GM19452 (cell line): ENCODE results near the gene TPRA1.

Source experiments
- ATAC-seq: cut with Tn5 transposase; IDR thresholded peaks from one replicate; pipeline ENCODE4 v1.9.1; 2021; ENCODE audit not compliant: unreplicated experiment

The TPRA1 gene

GRCh38 chr3:127590593-127591465, at the start of gene TPRA1:
Gene TPRA1 (minus strand): TSS chr3:127590733. CDS start chr3:127580146, 10,587 bp downstream.
- peak; percentile 75 for ATAC-seq

- ATAC-seq = no peak
These were observed 49.5 kb upstream of the TPRA1 start for GRCh38 chr3:127640042-127640355.

GRCh38 chr3:127639173-127640041, 48.9 kb upstream of the TPRA1 start:
- ATAC-seq = no peak

GRCh38 chr3:127637971-127638370, 47.4 kb upstream of the TPRA1 start:
- ATAC-seq = no peak

- ATAC-seq = no peak
These were observed 47.0 kb upstream of the TPRA1 start for GRCh38 chr3:127637546-127637945.

GRCh38 chr3:127634653-127635052, 44.1 kb upstream of the TPRA1 start:
- ATAC-seq = no peak

GRCh38 chr3:127632035-127632820, 41.7 kb upstream of the TPRA1 start:
- no peak for ATAC-seq

- ATAC-seq = no peak
These were observed 40.5 kb upstream of the TPRA1 start for GRCh38 chr3:127630811-127631714.

- no peak for ATAC-seq
These were observed 39.2 kb upstream of the TPRA1 start for GRCh38 chr3:127629467-127630403.

- ATAC-seq = no peak
These were observed 38.4 kb upstream of the TPRA1 start, which contains the start of gene PODXL2 for GRCh38 chr3:127628788-127629466. Gene PODXL2 (plus strand): TSS chr3:127629185. CDS start chr3:127629220, 35 bp downstream.

- ATAC-seq = no peak
These were observed 37.9 kb upstream of the TPRA1 start for GRCh38 chr3:127628426-127628787.

GRCh38 chr3:127625821-127626220, 35.3 kb upstream of the TPRA1 start:
- ATAC-seq = no peak

- ATAC-seq = no peak
These were observed 33.5 kb upstream of the TPRA1 start for GRCh38 chr3:127624063-127624462.

- ATAC-seq = no peak
These were observed 32.4 kb upstream of the TPRA1 start for GRCh38 chr3:127622772-127623576.

GRCh38 chr3:127622031-127622430, 31.5 kb upstream of the TPRA1 start:
- ATAC-seq = no peak

GRCh38 chr3:127620637-127621375, 30.3 kb upstream of the TPRA1 start:
- no peak for ATAC-seq

- no peak for ATAC-seq
These were observed 28.4 kb upstream of the TPRA1 start for GRCh38 chr3:127618891-127619290.
